HL-60 (cell line): ENCODE data around the gene TTC22.
A peak's percentile ranks its signal among the peaks of the same experiment; 100 is the strongest.

ENCODE experiments used
- DNase-seq, 2 experiments: peaks; one replicate each; pipeline ENCODE4 v3.0.0-alpha.2; 2010 to 2020; ENCODE audit warnings: low read depth in 1 of 2, low spot score in 1 of 2
- H3K27ac ChIP-seq: fragments of 250-450 bp; sonication (Bioruptor Pico); replicated peaks from 2 replicates; pipeline ENCODE4 v1.5.1; 2020; ENCODE audit warnings: mild to moderate bottlenecking, moderate library complexity
- H3K27me3 ChIP-seq: fragments of 250-450 bp; sonication (Bioruptor Pico); 2 replicates; pipeline ENCODE4 v1.5.1; 2021; ENCODE audit warnings: mild to moderate bottlenecking, moderate library complexity; ENCODE audit not compliant: insufficient read depth, poor library complexity, severe bottlenecking
- H3K4me3 ChIP-seq: replicated peaks from 2 replicates; pipeline ENCODE4 v1.5.1; 2011; ENCODE audit warnings: mild to moderate bottlenecking, control low read depth, low read length; ENCODE audit not compliant: insufficient read depth
- CTCF ChIP-seq: IDR thresholded peaks from one replicate; pipeline ENCODE4 v1.5.1; 2011; ENCODE audit warnings: low read length, control low read depth, inconsistent platforms; ENCODE audit not compliant: insufficient read depth
- GABPA ChIP-seq: IDR thresholded peaks from 2 replicates; pipeline ENCODE4 v1.6.1; 2012; ENCODE audit warnings: low read depth
- POLR2AphosphoS5 ChIP-seq: IDR thresholded peaks from 2 replicates; pipeline ENCODE4 v1.6.1; 2012; ENCODE audit warnings: low read depth
- REST ChIP-seq: IDR thresholded peaks from 2 replicates; pipeline ENCODE4 v1.6.1; 2012; ENCODE audit warnings: low read depth; ENCODE audit not compliant: insufficient replicate concordance
- SPI1 ChIP-seq: IDR thresholded peaks from 2 replicates; pipeline ENCODE4 v1.6.1; 2012; ENCODE audit warnings: low read depth, mild to moderate bottlenecking, borderline replicate concordance

Gene TTC22

GRCh38 chr1:54800041-54800898 is 853 bp downstream of the TTC22 start:
- no peak overlapping the region for H3K27ac ChIP-seq
- no peaks in the 10 kb centered on the region for H3K27me3 ChIP-seq
- no peak overlapping the region for H3K4me3 ChIP-seq
- TF ChIP-seq POLR2AphosphoS5 (no peak), CTCF (no peak), REST (no peak), GABPA (no peak), SPI1 (no peak)
- DNase-seq, result no peak

- TF ChIP-seq POLR2AphosphoS5 (no peak), CTCF (no peak), SPI1 (no peak), GABPA (no peak), REST (no peak)
- no peak overlapping the region for H3K4me3 ChIP-seq
- no peak overlapping the region for H3K27ac ChIP-seq
- no peaks in the 10 kb centered on the region for H3K27me3 ChIP-seq
- DNase-seq, result peak; percentile 13 to 43
Observed at GRCh38 chr1:54798769-54799641, 2.1 kb downstream of the TTC22 start.

- H3K27ac ChIP-seq, result no peak overlapping the region
- H3K4me3 ChIP-seq, result no peak overlapping the region
- TF ChIP-seq GABPA (no peak), POLR2AphosphoS5 (no peak), SPI1 (no peak), CTCF (no peak), REST (no peak)
- H3K27me3 ChIP-seq, result no peaks in the 10 kb centered on the region
- no peak for DNase-seq
Observed at GRCh38 chr1:54798206-54798605, 2.9 kb downstream of the TTC22 start.
